ENCODE results near the gene DNAJB5.
"Not testable (repeated sequence)": the region's sequence is repeated elsewhere in the genome, so short reads cannot be mapped to it uniquely, and the experiment has no call there.

DNA sequence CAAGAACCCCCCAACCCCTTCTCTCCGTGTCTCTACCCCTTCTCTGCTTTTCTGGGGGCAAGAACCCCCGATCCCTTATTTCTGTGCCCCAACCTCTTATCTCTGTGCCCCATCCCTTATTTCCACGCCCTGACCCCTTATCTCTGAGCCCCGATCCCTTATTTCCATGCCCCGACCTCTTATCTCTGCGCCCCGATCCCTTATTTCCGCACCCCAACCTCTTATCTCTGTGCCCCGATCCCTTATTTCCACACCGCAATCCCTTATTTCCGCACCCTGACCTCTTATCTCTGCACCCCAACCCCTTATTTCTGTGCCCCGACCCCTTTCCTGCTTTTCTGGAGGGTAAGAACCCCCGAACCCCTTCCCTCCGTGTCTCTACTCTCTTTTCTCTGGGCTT is 14.8 kb downstream of the DNAJB5 start:
- TF ChIP-seq, protein P1, sequence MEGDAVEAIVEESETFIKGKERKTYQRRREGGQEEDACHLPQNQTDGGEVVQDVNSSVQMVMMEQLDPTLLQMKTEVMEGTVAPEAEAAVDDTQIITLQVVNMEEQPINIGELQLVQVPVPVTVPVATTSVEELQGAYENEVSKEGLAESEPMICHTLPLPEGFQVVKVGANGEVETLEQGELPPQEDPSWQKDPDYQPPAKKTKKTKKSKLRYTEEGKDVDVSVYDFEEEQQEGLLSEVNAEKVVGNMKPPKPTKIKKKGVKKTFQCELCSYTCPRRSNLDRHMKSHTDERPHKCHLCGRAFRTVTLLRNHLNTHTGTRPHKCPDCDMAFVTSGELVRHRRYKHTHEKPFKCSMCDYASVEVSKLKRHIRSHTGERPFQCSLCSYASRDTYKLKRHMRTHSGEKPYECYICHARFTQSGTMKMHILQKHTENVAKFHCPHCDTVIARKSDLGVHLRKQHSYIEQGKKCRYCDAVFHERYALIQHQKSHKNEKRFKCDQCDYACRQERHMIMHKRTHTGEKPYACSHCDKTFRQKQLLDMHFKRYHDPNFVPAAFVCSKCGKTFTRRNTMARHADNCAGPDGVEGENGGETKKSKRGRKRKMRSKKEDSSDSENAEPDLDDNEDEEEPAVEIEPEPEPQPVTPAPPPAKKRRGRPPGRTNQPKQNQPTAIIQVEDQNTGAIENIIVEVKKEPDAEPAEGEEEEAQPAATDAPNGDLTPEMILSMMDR (IDR thresholded peaks at IDR 0.05), result not testable (repeated sequence)
- TF ChIP-seq POLR2A (IDR thresholded peaks at IDR 0.05), result not testable (repeated sequence)
